Activated naive CD4-positive, alpha-beta T cell (primary cell): ENCODE results near the gene FIBIN.

ENCODE experiments used
- DNase-seq, 4 experiments: peaks; one replicate each; lab custom pipeline; 2025; lab: John Stamatoyannopoulos, UW

FIBIN gene

GRCh38 chr11:27024865-27025264 lies 31.0 kb downstream of the FIBIN start:
- no peak for DNase-seq

- DNase-seq: no peak
These were observed 31.5 kb downstream of the FIBIN start for GRCh38 chr11:27025312-27025955.

GRCh38 chr11:27025957-27026733 lies 32.2 kb downstream of the FIBIN start:
- DNase-seq: no peak

GRCh38 chr11:27028561-27028965 lies 34.7 kb downstream of the FIBIN start:
- no peak for DNase-seq

GRCh38 chr11:27029966-27030365 lies 36.1 kb downstream of the FIBIN start:
- no peak for DNase-seq

GRCh38 chr11:27031754-27032153 lies 37.8 kb downstream of the FIBIN start:
- no peak for DNase-seq

GRCh38 chr11:27039873-27040272 lies 46.0 kb downstream of the FIBIN start:
- DNase-seq: no peak

- DNase-seq: no peak
These were observed 46.6 kb downstream of the FIBIN start, which contains the start of gene BBOX1 for GRCh38 chr11:27040302-27041115. BBOX1 (plus strand) TSS chr11:27040815; CDS start chr11:27055431, 14,616 bp downstream.

GRCh38 chr11:27041141-27041899 lies 47.4 kb downstream of the FIBIN start:
- DNase-seq: no peak
